Hepatocyte (in vitro differentiated cells): Measurements from ENCODE around the gene DLEC1. TPM values are rescaled to one million over a fixed set of nuclear protein-coding genes. Genes with fewer than 3 reads are reported as not detected.
A peak's percentile ranks its signal among the peaks of the same experiment; 100 is the strongest.

Source experiments
- DNase-seq: peaks from one replicate; pipeline ENCODE4 v3.0.0-alpha.2; 2016; ENCODE audit warnings: low spot score
- H2AFZ ChIP-seq: fragments of 200-600 bp; sonication (generic); 2 replicates; pipeline ENCODE4 v1.6.0; 2016; ENCODE audit warnings: antibody characterized with exemption, mild to moderate bottlenecking
- H3K27ac ChIP-seq: fragments of 200-600 bp; sonication (generic); 2 replicates; pipeline ENCODE4 v1.5.1; 2016; ENCODE audit warnings: mild to moderate bottlenecking
- H3K27me3 ChIP-seq: fragments of 200-600 bp; sonication (generic); 2 replicates; pipeline ENCODE4 v1.6.1; 2016
- H3K36me3 ChIP-seq: fragments of 200-600 bp; sonication (generic); replicated peaks from 2 replicates; pipeline ENCODE4 v1.5.1; 2016; ENCODE audit warnings: low read depth; ENCODE audit not compliant: insufficient read depth
- H3K4me1 ChIP-seq: fragments of 200-600 bp; sonication (generic); 2 replicates; pipeline ENCODE4 v1.5.1; 2016; ENCODE audit warnings: mild to moderate bottlenecking, moderate library complexity; ENCODE audit not compliant: insufficient read depth
- H3K4me2 ChIP-seq: fragments of 200-600 bp; sonication (generic); 2 replicates; pipeline ENCODE4 v1.6.0; 2016
- H3K4me3 ChIP-seq: fragments of 200-600 bp; sonication (generic); 2 replicates; pipeline ENCODE4 v1.5.1; 2016; ENCODE audit warnings: mild to moderate bottlenecking
- H3K79me2 ChIP-seq: fragments of 200-600 bp; sonication (generic); 2 replicates; pipeline ENCODE4 v1.6.0; 2017; ENCODE audit warnings: mild to moderate bottlenecking
- H3K9me2 ChIP-seq: fragments of 200-600 bp; sonication (generic); replicated peaks from 2 replicates; pipeline ENCODE4 v1.6.0; 2017; ENCODE audit warnings: mild to moderate bottlenecking; ENCODE audit not compliant: insufficient read depth
- H3K9me3 ChIP-seq: fragments of 200-600 bp; sonication (generic); 2 replicates; pipeline ENCODE4 v1.5.1; 2016; ENCODE audit warnings: low read depth, mild to moderate bottlenecking
- H4K20me1 ChIP-seq: fragments of 200-600 bp; sonication (generic); 2 replicates; pipeline ENCODE4 v1.6.0; 2016; ENCODE audit warnings: mild to moderate bottlenecking; ENCODE audit not compliant: insufficient read depth, poor library complexity, severe bottlenecking
- EZH2 ChIP-seq: fragments of 200-600 bp; sonication (generic); IDR thresholded peaks from 2 replicates; pipeline ENCODE4 v1.6.1; 2016; ENCODE audit warnings: antibody characterized with exemption, mild to moderate bottlenecking, borderline replicate concordance
- EZH2phosphoT487 ChIP-seq: fragments of 200-600 bp; sonication (generic); IDR thresholded peaks from one replicate; pipeline ENCODE4 v1.6.1; 2018; ENCODE audit warnings: antibody characterized with exemption, mild to moderate bottlenecking, low read depth, moderate library complexity; ENCODE audit not compliant: unreplicated experiment, severe bottlenecking
- WGBS: methylation state at CpG from one replicate; pipeline ENCODE4 v1.1.6; 2016; ENCODE audit warnings: low lambda C conversion rate; ENCODE audit errors: missing lambda C conversion rate; 5-methylcytosine and 5-hydroxymethylcytosine counted together
- polyA plus RNA-seq: library from polyadenylated mRNA; unstranded; fragments of >200 nt; fragmentation: Nextera tagmentation; extraction: Ambion mirVana; gene quantifications from 2 replicates; pipeline ENCODE4 v1.2.1, GENCODE V29; 2016
- total RNA-seq: library from RNA; depleted of rRNA; stranded (reverse); fragments of >200 nt; gene quantifications from 2 replicates; pipeline ENCODE4 v1.2.3, GENCODE V29; 2014
- TF ChIP-seq, protein P1 (sequence below): fragments of 200-600 bp; sonication (generic); IDR thresholded peaks from 2 replicates; pipeline ENCODE4 v1.5.1; 2016; ENCODE audit warnings: antibody characterized with exemption, mild to moderate bottlenecking; ENCODE audit not compliant: poor library complexity

Gene DLEC1
- total and polyA plus RNA-seq, 2 experiments from 2014 or later = 0.23 to 1.5 TPM

DNA sequence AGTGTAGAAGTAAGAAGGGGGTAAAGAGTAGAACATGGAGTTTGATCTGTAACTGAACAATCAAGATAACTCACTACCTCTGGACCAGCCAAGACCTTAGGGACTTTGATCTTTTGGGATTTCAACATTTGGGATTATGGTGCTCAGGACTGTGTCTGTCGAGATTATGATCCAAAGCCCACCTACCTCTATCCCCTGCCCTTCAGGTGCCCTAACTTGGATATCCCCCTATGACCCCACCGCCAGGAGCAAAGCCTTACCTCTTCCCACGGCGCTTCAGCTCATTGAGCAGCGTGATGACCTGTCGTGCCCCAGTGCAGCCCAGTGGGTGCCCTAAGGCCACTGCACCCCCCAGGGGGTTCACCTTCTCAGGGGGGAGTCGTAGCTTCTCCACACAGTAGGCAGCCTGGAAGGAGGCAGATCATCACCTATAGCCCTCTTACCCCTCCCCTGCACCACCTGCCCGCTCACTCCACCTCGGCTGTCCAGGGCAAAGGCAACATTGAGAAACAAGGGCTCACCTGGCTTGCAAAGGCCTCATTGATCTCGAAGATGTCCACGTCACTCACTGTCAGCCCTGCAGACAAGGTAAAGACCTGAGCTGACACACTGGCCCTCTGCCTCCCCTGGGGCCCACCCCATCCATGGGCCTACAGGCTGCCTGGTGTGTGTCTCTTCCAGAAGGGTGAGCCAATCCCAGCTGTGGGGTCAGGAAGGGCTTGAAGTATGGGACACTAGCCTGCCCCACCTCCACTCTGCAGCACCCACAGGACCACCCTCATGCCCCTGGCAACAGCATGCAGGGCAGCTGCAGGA lies 86.5 kb downstream of the DLEC1 start:
- Histone ChIP-seq H3K79me2 (peaks cover 18% of the 10 kb centered on the region), H3K27ac (peak overlapping the region; percentile 57), H3K9me3 (no peaks in the 10 kb centered on the region), H4K20me1 (peaks cover 9% of the 10 kb centered on the region), H3K4me1 (peaks cover 3% of the 10 kb centered on the region), H3K27me3 (no peaks in the 10 kb centered on the region), H3K4me2 (no peak overlapping the region), H2AFZ (no peak overlapping the region), H3K36me3 (no peaks in the 10 kb centered on the region), H3K9me2 (no peaks in the 10 kb centered on the region), H3K4me3 (no peak overlapping the region)
- WGBS = 94% methylated on average over 11 of the region's 11 CpGs
- TF ChIP-seq, protein P1, sequence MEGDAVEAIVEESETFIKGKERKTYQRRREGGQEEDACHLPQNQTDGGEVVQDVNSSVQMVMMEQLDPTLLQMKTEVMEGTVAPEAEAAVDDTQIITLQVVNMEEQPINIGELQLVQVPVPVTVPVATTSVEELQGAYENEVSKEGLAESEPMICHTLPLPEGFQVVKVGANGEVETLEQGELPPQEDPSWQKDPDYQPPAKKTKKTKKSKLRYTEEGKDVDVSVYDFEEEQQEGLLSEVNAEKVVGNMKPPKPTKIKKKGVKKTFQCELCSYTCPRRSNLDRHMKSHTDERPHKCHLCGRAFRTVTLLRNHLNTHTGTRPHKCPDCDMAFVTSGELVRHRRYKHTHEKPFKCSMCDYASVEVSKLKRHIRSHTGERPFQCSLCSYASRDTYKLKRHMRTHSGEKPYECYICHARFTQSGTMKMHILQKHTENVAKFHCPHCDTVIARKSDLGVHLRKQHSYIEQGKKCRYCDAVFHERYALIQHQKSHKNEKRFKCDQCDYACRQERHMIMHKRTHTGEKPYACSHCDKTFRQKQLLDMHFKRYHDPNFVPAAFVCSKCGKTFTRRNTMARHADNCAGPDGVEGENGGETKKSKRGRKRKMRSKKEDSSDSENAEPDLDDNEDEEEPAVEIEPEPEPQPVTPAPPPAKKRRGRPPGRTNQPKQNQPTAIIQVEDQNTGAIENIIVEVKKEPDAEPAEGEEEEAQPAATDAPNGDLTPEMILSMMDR = no peak
- TF ChIP-seq EZH2phosphoT487 = no peak
- no peak for TF ChIP-seq EZH2
- peak; percentile 21 for DNase-seq

DNA sequence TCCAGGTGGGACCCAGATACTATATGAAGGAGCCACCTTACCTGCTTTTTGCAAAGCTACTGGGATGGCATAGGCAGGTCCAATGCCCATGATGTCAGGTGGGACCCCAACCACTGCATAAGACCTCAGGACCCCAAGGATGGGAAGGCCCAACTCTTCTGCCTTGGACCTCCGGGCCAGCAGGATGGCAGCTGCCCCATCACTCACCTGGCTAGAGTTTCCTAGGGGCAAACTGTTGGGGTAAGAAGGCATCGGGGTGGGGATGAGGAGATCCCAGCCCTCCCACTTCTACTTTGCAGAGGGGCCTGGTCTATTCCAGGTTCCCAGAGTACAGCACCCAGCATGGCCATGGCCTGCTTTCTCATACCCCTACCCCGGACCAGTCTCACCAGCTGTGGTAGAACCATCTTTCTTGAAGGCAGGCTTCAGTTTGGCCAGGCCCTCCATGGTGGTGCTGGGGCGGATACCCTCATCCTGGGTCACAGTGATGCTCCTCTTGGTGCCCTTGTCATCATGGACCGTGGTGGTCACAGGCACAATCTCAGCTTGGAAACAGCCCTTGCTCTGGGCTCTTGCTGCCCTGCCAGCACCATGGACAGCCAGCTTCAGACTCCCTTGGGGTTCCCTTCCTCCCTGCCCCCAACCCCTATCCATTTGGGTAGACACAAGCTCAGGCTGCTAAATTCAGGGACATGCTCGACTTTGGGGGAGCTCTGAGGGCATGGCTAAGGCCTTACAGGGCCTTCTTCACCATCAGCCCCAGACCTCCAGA lies 87.3 kb downstream of the DLEC1 start:
- peaks cover 20% of the 10 kb centered on the region for H3K79me2 ChIP-seq
- DNase-seq = no peak
- H3K9me2 ChIP-seq = no peaks in the 10 kb centered on the region
- H3K27me3 ChIP-seq = no peaks in the 10 kb centered on the region
- 98% methylated on average over 6 of the region's 6 CpGs for WGBS
- TF ChIP-seq, protein P1 = no peak
- TF ChIP-seq EZH2 (no peak), EZH2phosphoT487 (no peak)
- peaks cover 9% of the 10 kb centered on the region for H4K20me1 ChIP-seq
- no peak overlapping the region for H3K4me2 ChIP-seq
- H3K4me3 ChIP-seq = no peak overlapping the region
- H2AFZ ChIP-seq = no peak overlapping the region
- no peaks in the 10 kb centered on the region for H3K36me3 ChIP-seq
- peaks cover 9% of the 10 kb centered on the region for H3K4me1 ChIP-seq
- H3K9me3 ChIP-seq = no peaks in the 10 kb centered on the region
- H3K27ac ChIP-seq = no peak overlapping the region

- H3K79me2 ChIP-seq = peaks cover 34% of the 10 kb centered on the region
- TF ChIP-seq, protein P1 = no peak
- TF ChIP-seq EZH2 (no peak), EZH2phosphoT487 (no peak)
- H3K9me2 ChIP-seq = no peaks in the 10 kb centered on the region
- no peak overlapping the region for H3K4me2 ChIP-seq
- no peak overlapping the region for H3K4me3 ChIP-seq
- H2AFZ ChIP-seq = no peak overlapping the region
- peaks cover 9% of the 10 kb centered on the region for H4K20me1 ChIP-seq
- no peaks in the 10 kb centered on the region for H3K9me3 ChIP-seq
- H3K27ac ChIP-seq = no peak overlapping the region
- no peaks in the 10 kb centered on the region for H3K27me3 ChIP-seq
- H3K36me3 ChIP-seq = no peaks in the 10 kb centered on the region
- peaks cover 24% of the 10 kb centered on the region for H3K4me1 ChIP-seq
- WGBS = 95% methylated on average over 4 of the region's 4 CpGs
- no peak for DNase-seq
These were observed 88.7 kb downstream of the DLEC1 start for GRCh38 chr3:38127611-38128302.
